ENCODE measurements around the gene TLR7. TPM values are rescaled to one million over a fixed set of nuclear protein-coding genes. Genes with fewer than 3 reads are reported as not detected.

Gene TLR7
- total and polyA plus RNA-seq, 2 of the 4 experiments (the other 2 are of a cell fraction): not detected

- Histone ChIP-seq H4K91ac (ENCODE audit: insufficient read depth, low read depth, low read length) (no peak overlapping the region), H2BK5ac (ENCODE audit: low read depth, low read length, poor library complexity, severe bottlenecking) (no peak overlapping the region), H3K4me1 (ENCODE audit: control insufficient read depth, insufficient read depth, low read length) (no peaks in the 10 kb centered on the region), H3K36me3 (ENCODE audit: control insufficient read depth, insufficient read depth, low read length) (no peaks in the 10 kb centered on the region), H3K18ac (ENCODE audit: low read depth, low read length) (no peak overlapping the region), H3K9ac (ENCODE audit: low read depth, low read length) (no peak overlapping the region), H2BK120ac (ENCODE audit: low read depth, low read length) (no peak overlapping the region), H3K79me1 (ENCODE audit: low read depth in 1 of 2, low read length in 2 of 2) (no peaks in the 10 kb centered on the region), H2AFZ (replicated peaks; ENCODE audit: low read length, poor library complexity) (no peak overlapping the region), H3K9me1 (ENCODE audit: insufficient read depth, low read length) (no peaks in the 10 kb centered on the region), H3K27me3 (ENCODE audit: control insufficient read depth, insufficient read depth, low read length) (no peaks in the 10 kb centered on the region), H3K27ac (ENCODE audit: insufficient read depth, low read length) (no peak overlapping the region), H2BK20ac (ENCODE audit: low read depth, low read length) (no peak overlapping the region), H4K8ac (ENCODE audit: low read depth in 2 of 2, low read length in 2 of 2) (no peak overlapping the region), H3K56ac (ENCODE audit: extremely low read depth, insufficient read depth, low read length) (no peak overlapping the region), H2AK9ac (replicated peaks; ENCODE audit: low read depth, low read length, poor library complexity) (no peak overlapping the region), H2BK15ac (ENCODE audit: low read depth, low read length) (no peak overlapping the region), H3K4ac (ENCODE audit: low read depth, low read length) (no peak overlapping the region), H3K23ac (ENCODE audit: low read depth, low read length) (no peak overlapping the region), H3K4me2 (ENCODE audit: low read depth, low read length) (no peak overlapping the region), H2AK5ac (ENCODE audit: low read depth, low read length) (no peak overlapping the region), H3K9me3 (ENCODE audit: control insufficient read depth, insufficient read depth, low read length) (no peaks in the 10 kb centered on the region), H3K4me3 (ENCODE audit: insufficient read depth, low read depth, low read length) (no peak overlapping the region), H3K14ac (replicated peaks; ENCODE audit: low read depth, low read length) (no peak overlapping the region), H4K5ac (ENCODE audit: low read depth, low read length) (no peak overlapping the region), H4K20me1 (ENCODE audit: insufficient read depth, low read length) (no peaks in the 10 kb centered on the region)
- 80% methylated on average over 1 of the region's 7 CpGs; no CpG with 5 or more reads in 1 of the 2 experiments for WGBS, 2 experiments (ENCODE audit: extremely low coverage in 2 of 2, insufficient read length in 1 of 2)
- intact Hi-C loops (cut with micrococcal nuclease): no loop called here
- dilution Hi-C loops (cut with HindIII; ENCODE audit: low sequenced_read_pairs, unreplicated experiment): no loop called here
- ATAC-seq (ENCODE audit: low read depth) (no peak), DNase-seq (no peak)
- ChIA-PET POLR2A (ENCODE audit: unreplicated experiment) (no interaction called here), CTCF (no interaction called here)
- TF ChIP-seq ELK1 (IDR thresholded peaks at IDR 0.05; ENCODE audit: borderline replicate concordance, low read depth, low read length) (no peak), MXI1 (IDR thresholded peaks at IDR 0.05; ENCODE audit: borderline replicate concordance, low read depth, low read length) (no peak), MAZ (IDR thresholded peaks at IDR 0.05; ENCODE audit: borderline replicate concordance, low read depth, low read length) (no peak), RCOR1 (IDR thresholded peaks at IDR 0.05; ENCODE audit: insufficient replicate concordance, low read length) (no peak), USF2 (IDR thresholded peaks at IDR 0.05; ENCODE audit: low read depth, low read length) (no peak), MAFK (IDR thresholded peaks at IDR 0.05; ENCODE audit: low read depth, low read length) (no peak), RAD21 (IDR thresholded peaks at IDR 0.05; ENCODE audit: low read length) (no peak), SMC3 (IDR thresholded peaks at IDR 0.05; ENCODE audit: low read depth, low read length) (no peak), NFE2L2 (IDR thresholded peaks at IDR 0.05; ENCODE audit: low read depth, low read length) (no peak), POLR2A (IDR thresholded peaks at IDR 0.05; ENCODE audit: low read depth, low read length) (no peak), CHD1 (IDR thresholded peaks at IDR 0.05; ENCODE audit: low read depth, low read length) (no peak)
- in situ Hi-C loops (cut with MboI; ENCODE audit: low sequenced_read_pairs): no loop called here
- no TSS peak for BruUV-seq (replicated peaks)
Measured at GRCh38 chrX:12899506-12899905, 32.6 kb downstream of the TLR7 start.
